ENCODE measurements around the gene RUFY1. TPM values are rescaled to one million over a fixed set of nuclear protein-coding genes. Genes with fewer than 3 reads are reported as not detected.
"Not testable (repeated sequence)": the region's sequence is repeated elsewhere in the genome, so short reads cannot be mapped to it uniquely, and the experiment has no call there.

The RUFY1 gene
- 10 to 100 TPM; 39.1 to 41.5 TPM for total RNA-seq

- H3K4me1 Mint-ChIP-seq = peaks cover 11% of the 10 kb centered on the region
- no peaks in the 10 kb centered on the region for H3K27me3 Mint-ChIP-seq
- peaks cover 28% of the 10 kb centered on the region for H3K36me3 Mint-ChIP-seq (ENCODE audit: low read depth)
- no peaks in the 10 kb centered on the region for H3K9me3 Mint-ChIP-seq
- ATAC-seq (replicated peaks) = peak; percentile 81
- H3K4me3 Mint-ChIP-seq = peak within 1 kb of the TSS; percentile 96
- peak within 1 kb of the TSS; percentile 98 for H3K27ac Mint-ChIP-seq
Measured at GRCh38 chr5:179550511-179551342, at the start of gene RUFY1. Gene RUFY1 (plus strand): TSS chr5:179550554. CDS start chr5:179550570, 16 bp downstream.

- H3K4me1 Mint-ChIP-seq; H3K27ac Mint-ChIP-seq; H3K4me3 Mint-ChIP-seq; H3K36me3 Mint-ChIP-seq (ENCODE audit: low read depth); H3K9me3 Mint-ChIP-seq; H3K27me3 Mint-ChIP-seq; ATAC-seq (replicated peaks): not testable (repeated sequence)
Measured at GRCh38 chr5:179501997-179502396, 48.4 kb upstream of the RUFY1 start.

- not testable (repeated sequence) for H3K27ac Mint-ChIP-seq; H3K9me3 Mint-ChIP-seq; H3K4me1 Mint-ChIP-seq; ATAC-seq (replicated peaks); H3K4me3 Mint-ChIP-seq; H3K27me3 Mint-ChIP-seq; H3K36me3 Mint-ChIP-seq (ENCODE audit: low read depth)
Measured at GRCh38 chr5:179502420-179502819, 47.9 kb upstream of the RUFY1 start.

GRCh38 chr5:179504191-179504590 lies 46.2 kb upstream of the RUFY1 start:
- H3K4me1 Mint-ChIP-seq = no peaks in the 10 kb centered on the region
- H3K9me3 Mint-ChIP-seq = no peaks in the 10 kb centered on the region
- ATAC-seq (replicated peaks) = no peak
- H3K36me3 Mint-ChIP-seq (ENCODE audit: low read depth) = no peaks in the 10 kb centered on the region
- no peak overlapping the region for H3K27ac Mint-ChIP-seq
- no peaks in the 10 kb centered on the region for H3K27me3 Mint-ChIP-seq
- H3K4me3 Mint-ChIP-seq = no peak overlapping the region

GRCh38 chr5:179504600-179505396 lies 45.6 kb upstream of the RUFY1 start:
- Mint-ChIP-seq H3K36me3 (ENCODE audit: low read depth) (no peaks in the 10 kb centered on the region), H3K9me3 (no peaks in the 10 kb centered on the region), H3K27ac (no peak overlapping the region), H3K4me3 (no peak overlapping the region), H3K27me3 (no peaks in the 10 kb centered on the region), H3K4me1 (no peaks in the 10 kb centered on the region)
- ATAC-seq (replicated peaks) = no peak

- Mint-ChIP-seq H3K27me3 (no peaks in the 10 kb centered on the region), H3K36me3 (ENCODE audit: low read depth) (no peaks in the 10 kb centered on the region), H3K27ac (no peak overlapping the region), H3K4me1 (no peaks in the 10 kb centered on the region), H3K9me3 (no peaks in the 10 kb centered on the region), H3K4me3 (no peak overlapping the region)
- ATAC-seq (replicated peaks) = no peak
Measured at GRCh38 chr5:179505636-179506261, 44.6 kb upstream of the RUFY1 start.

GRCh38 chr5:179509239-179509638 lies 41.1 kb upstream of the RUFY1 start:
- no peak overlapping the region for H3K4me3 Mint-ChIP-seq
- ATAC-seq (replicated peaks) = no peak
- H3K9me3 Mint-ChIP-seq = no peaks in the 10 kb centered on the region
- H3K27me3 Mint-ChIP-seq = no peaks in the 10 kb centered on the region
- no peak overlapping the region for H3K27ac Mint-ChIP-seq
- H3K36me3 Mint-ChIP-seq (ENCODE audit: low read depth) = no peaks in the 10 kb centered on the region
- no peaks in the 10 kb centered on the region for H3K4me1 Mint-ChIP-seq

GRCh38 chr5:179509845-179510244 lies 40.5 kb upstream of the RUFY1 start:
- no peak for ATAC-seq (replicated peaks)
- Mint-ChIP-seq H3K27me3 (no peaks in the 10 kb centered on the region), H3K9me3 (no peaks in the 10 kb centered on the region), H3K4me1 (no peaks in the 10 kb centered on the region), H3K36me3 (ENCODE audit: low read depth) (no peaks in the 10 kb centered on the region), H3K4me3 (no peak overlapping the region), H3K27ac (no peak overlapping the region)

- Mint-ChIP-seq H3K9me3 (no peaks in the 10 kb centered on the region), H3K27ac (no peak overlapping the region), H3K4me3 (no peak overlapping the region), H3K36me3 (ENCODE audit: low read depth) (no peaks in the 10 kb centered on the region), H3K27me3 (peaks cover 8% of the 10 kb centered on the region), H3K4me1 (no peaks in the 10 kb centered on the region)
- ATAC-seq (replicated peaks) = no peak
Measured at GRCh38 chr5:179512452-179513000, 37.8 kb upstream of the RUFY1 start.

GRCh38 chr5:179515501-179515900 lies 34.9 kb upstream of the RUFY1 start:
- H3K9me3 Mint-ChIP-seq; H3K4me3 Mint-ChIP-seq; ATAC-seq (replicated peaks); H3K27ac Mint-ChIP-seq; H3K27me3 Mint-ChIP-seq; H3K4me1 Mint-ChIP-seq; H3K36me3 Mint-ChIP-seq (ENCODE audit: low read depth): not testable (repeated sequence)

GRCh38 chr5:179516221-179516620 lies 34.1 kb upstream of the RUFY1 start:
- Mint-ChIP-seq H3K27ac (peak overlapping the region; percentile 44), H3K4me3 (no peak overlapping the region), H3K4me1 (no peaks in the 10 kb centered on the region), H3K27me3 (peaks cover 8% of the 10 kb centered on the region), H3K36me3 (ENCODE audit: low read depth) (no peaks in the 10 kb centered on the region), H3K9me3 (no peaks in the 10 kb centered on the region)
- ATAC-seq (replicated peaks) = no peak

- not testable (repeated sequence) for H3K4me1 Mint-ChIP-seq; H3K27me3 Mint-ChIP-seq; ATAC-seq (replicated peaks); H3K9me3 Mint-ChIP-seq; H3K4me3 Mint-ChIP-seq; H3K36me3 Mint-ChIP-seq (ENCODE audit: low read depth); H3K27ac Mint-ChIP-seq
Measured at GRCh38 chr5:179517746-179518145, 32.6 kb upstream of the RUFY1 start.

- H3K36me3 Mint-ChIP-seq (ENCODE audit: low read depth); H3K9me3 Mint-ChIP-seq; ATAC-seq (replicated peaks): not testable (repeated sequence)
Measured at GRCh38 chr5:179518369-179518768, 32.0 kb upstream of the RUFY1 start.

GRCh38 chr5:179519416-179520070 lies 30.8 kb upstream of the RUFY1 start:
- not testable (repeated sequence) for H3K36me3 Mint-ChIP-seq (ENCODE audit: low read depth)

More at GRCh38 chr5:179518369-179518768, 32.0 kb upstream of the RUFY1 start:
- not testable (repeated sequence) for H3K4me1 Mint-ChIP-seq, H3K27ac Mint-ChIP-seq, H3K27me3 Mint-ChIP-seq, H3K4me3 Mint-ChIP-seq

More at GRCh38 chr5:179519416-179520070, 30.8 kb upstream of the RUFY1 start:
- ATAC-seq (replicated peaks); H3K27ac Mint-ChIP-seq; H3K9me3 Mint-ChIP-seq; H3K4me1 Mint-ChIP-seq; H3K4me3 Mint-ChIP-seq; H3K27me3 Mint-ChIP-seq: not testable (repeated sequence)
